Adrenal gland (tissue), 5 donors: ENCODE results near the gene FMOD.

Experiments used
- CTCF ChIP-seq, 6 experiments: fragments of 450-650 bp in 4 of 6; fragments of 200-600 bp in 2 of 6; sonication (generic) in 1 of 6; IDR thresholded peaks; 1 replicate in 5 of 6; 2 replicates in 1 of 6; pipeline versions ENCODE4 v1.5.1 to v1.8.0; 2016 to 2021; ENCODE audit warnings: antibody characterized with exemption in 6 of 6, mild to moderate bottlenecking in 2 of 6, moderate library complexity in 1 of 6
- POLR2A ChIP-seq, 2 donors: fragments of 450-650 bp; IDR thresholded peaks; one replicate each; pipeline ENCODE4 v1.6.1; 2017; ENCODE audit warnings: antibody characterized with exemption in 2 of 2, mild to moderate bottlenecking in 2 of 2, moderate library complexity in 1 of 2
- donor health status: DM: no; HTN: no; CAD: no.

- TF ChIP-seq CTCF (IDR thresholded peaks at IDR 0.05), result no peak
- no peak for TF ChIP-seq POLR2A (IDR thresholded peaks at IDR 0.05)
Measured at GRCh38 chr1:203335503-203335902, 15.4 kb downstream of the FMOD start.
